ENCODE results near the gene SORCS2. TPM values are rescaled to one million over a fixed set of nuclear protein-coding genes. Genes with fewer than 3 reads are reported as not detected.

Gene SORCS2
- total and polyA plus RNA-seq, 2 donors (not counting 1 experiment from before 2014, with no cell fraction given): not detected

DNA sequence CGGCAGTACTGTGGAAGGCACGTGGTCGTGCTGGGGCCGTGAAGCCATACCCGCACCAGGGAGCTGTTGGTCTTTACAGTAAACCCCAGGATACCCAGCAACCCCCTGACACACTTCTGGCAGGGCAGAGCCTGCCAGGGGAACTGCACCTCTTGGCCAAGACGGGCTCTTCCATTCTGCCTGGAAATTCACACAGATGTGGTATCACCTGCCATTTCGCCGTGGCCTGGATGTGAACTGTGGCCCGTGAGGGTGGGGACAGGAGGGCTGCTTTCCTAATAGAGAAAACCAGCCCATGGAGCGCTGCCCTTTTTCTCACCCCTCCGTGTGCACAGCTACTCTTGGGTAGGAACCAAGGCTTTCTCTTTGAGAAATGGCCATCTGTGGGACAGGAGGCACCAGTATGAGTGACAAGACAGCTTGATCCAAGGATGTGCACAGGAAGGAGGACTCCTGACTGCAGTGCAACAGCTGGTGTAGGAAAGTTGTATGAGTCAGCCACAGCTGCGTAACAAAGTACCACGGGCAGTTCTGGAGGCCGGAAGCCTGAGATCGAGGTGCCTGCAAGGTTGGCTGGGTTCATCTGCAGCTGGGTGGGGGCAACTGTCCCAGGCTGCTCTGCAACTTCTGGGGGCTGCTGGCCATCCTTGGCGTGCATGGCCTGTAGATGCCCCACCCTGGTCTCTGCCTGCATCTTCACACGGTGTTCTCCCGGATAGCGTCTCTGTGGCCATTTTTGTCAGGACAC, 146.7 kb downstream of the SORCS2 start:
- no peaks in the 10 kb centered on the region for H3K79me2 ChIP-seq (ENCODE audit: control insufficient read depth, insufficient read depth, low read length)
- Mint-ChIP-seq H3K9me3 (ENCODE audit: insufficient read depth) (peaks cover 9% of the 10 kb centered on the region), H3K4me1 (no peaks in the 10 kb centered on the region), H3K4me3 (no peak overlapping the region), H3K27ac (no peak overlapping the region), H3K27me3 (no peaks in the 10 kb centered on the region)
- TF ChIP-seq EZH2 (IDR thresholded peaks at IDR 0.05; ENCODE audit: borderline replicate concordance, insufficient read depth, low read depth, low read length, poor library complexity, severe bottlenecking) (no peak), CTCF (IDR thresholded peaks at IDR 0.05) (no peak)
- H3K27me3 ChIP-seq (replicated peaks in 1 of 4; ENCODE audit: control extremely low read depth in 1 of 4, control insufficient read depth in 3 of 4, insufficient read depth in 4 of 4, low read length in 3 of 4): no peaks in the 10 kb centered on the region
- intact Hi-C loops (cut with micrococcal nuclease): no loop called here
- no peak overlapping the region for H3K4me2 ChIP-seq (replicated peaks; ENCODE audit: low read depth, low read length, poor library complexity, severe bottlenecking)
- H3K9me3 ChIP-seq (ENCODE audit: control extremely low read depth in 1 of 3, control insufficient read depth in 2 of 3, insufficient read depth in 1 of 3, low read length in 2 of 3): peaks cover 0 to 51% (median 0%) of the 10 kb centered on the region in 3 donors
- H4K20me1 ChIP-seq (ENCODE audit: control insufficient read depth, insufficient read depth, low read length, poor library complexity, severe bottlenecking): no peaks in the 10 kb centered on the region
- WGBS (ENCODE audit: insufficient coverage): 90% methylated on average over 18 of the region's 19 CpGs
- no peak overlapping the region for H3K9ac ChIP-seq (ENCODE audit: low read length)
- CTCF ChIA-PET: no interaction called here
- H3K27ac ChIP-seq (ENCODE audit: low read length in 2 of 2): no peak overlapping the region
- H3K4me1 ChIP-seq (ENCODE audit: control insufficient read depth in 2 of 2, insufficient read depth in 2 of 2, low read length in 2 of 2): no peaks in the 10 kb centered on the region
- H2AFZ ChIP-seq (ENCODE audit: insufficient read depth, low read depth, low read length, poor library complexity, severe bottlenecking): no peak overlapping the region
- ATAC-seq (ENCODE audit: low read depth) (no peak), DNase-seq (no peak)
- POLR2A ChIA-PET: no interaction called here
- no peak overlapping the region for H3K4me3 ChIP-seq (ENCODE audit: control extremely low read depth in 1 of 5, extremely low read depth in 1 of 5, insufficient read depth in 1 of 5, low read depth in 2 of 5, low read length in 4 of 5)
- no peaks in the 10 kb centered on the region for H3K36me3 ChIP-seq (replicated peaks in 1 of 2; ENCODE audit: control extremely low read depth in 1 of 2, control insufficient read depth in 1 of 2, extremely low read depth in 1 of 2, insufficient read depth in 2 of 2, low read length in 1 of 2)

DNA sequence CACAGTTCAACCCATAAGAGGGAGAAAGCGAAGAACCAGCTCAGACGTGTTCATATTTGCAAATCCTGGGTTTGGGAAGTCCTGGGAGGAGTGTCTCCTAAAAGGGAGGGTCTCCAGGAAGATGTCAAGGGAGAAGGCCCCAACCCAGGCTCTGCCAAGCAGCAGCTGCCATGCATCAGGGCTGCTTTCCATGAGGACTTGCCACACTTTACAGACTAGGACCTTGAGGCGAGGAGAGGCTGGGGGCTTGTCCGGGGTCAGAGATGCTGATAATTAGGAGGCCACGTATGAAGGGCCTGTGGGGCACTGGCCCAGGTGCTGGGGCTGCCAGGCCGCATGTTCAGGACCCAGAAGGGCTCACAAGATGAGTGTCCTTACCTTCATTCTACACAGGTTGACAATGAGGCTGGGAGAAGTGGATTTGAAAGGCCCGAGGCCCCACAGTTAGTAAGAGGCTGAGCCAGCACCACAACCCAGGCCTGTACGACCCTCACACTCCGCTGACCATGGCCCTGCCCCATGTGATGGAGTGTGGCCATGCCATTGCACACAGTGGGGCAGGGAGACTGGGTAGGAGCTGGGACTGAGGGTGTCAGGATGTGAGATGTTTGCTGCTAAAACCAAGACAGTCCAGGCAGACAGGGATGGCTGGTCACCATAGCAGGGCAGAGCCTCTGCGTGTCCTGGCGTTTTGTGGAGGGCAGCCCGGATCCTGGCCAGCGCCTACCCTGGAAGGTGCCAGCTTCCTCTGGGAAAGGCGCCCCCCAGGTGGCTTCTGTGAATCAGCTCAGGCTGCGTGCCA, 147.6 kb downstream of the SORCS2 start:
- no peaks in the 10 kb centered on the region for H3K27me3 ChIP-seq (replicated peaks in 1 of 4; ENCODE audit: control extremely low read depth in 1 of 4, control insufficient read depth in 3 of 4, insufficient read depth in 4 of 4, low read length in 3 of 4)
- H3K27ac ChIP-seq (ENCODE audit: low read length in 2 of 2): no peak overlapping the region
- H3K4me1 Mint-ChIP-seq: no peaks in the 10 kb centered on the region
- no peaks in the 10 kb centered on the region for H3K79me2 ChIP-seq (ENCODE audit: control insufficient read depth, insufficient read depth, low read length)
- H3K27me3 Mint-ChIP-seq: no peaks in the 10 kb centered on the region
- DNase-seq (no peak), ATAC-seq (ENCODE audit: low read depth) (no peak)
- no peak overlapping the region for H3K4me3 Mint-ChIP-seq
- H3K9me3 ChIP-seq (ENCODE audit: control extremely low read depth in 1 of 3, control insufficient read depth in 2 of 3, insufficient read depth in 1 of 3, low read length in 2 of 3): peaks cover 0 to 60% (median 0%) of the 10 kb centered on the region in 3 donors
- H2AFZ ChIP-seq (ENCODE audit: insufficient read depth, low read depth, low read length, poor library complexity, severe bottlenecking): no peak overlapping the region
- WGBS (ENCODE audit: insufficient coverage): 88% methylated on average over 15 of the region's 15 CpGs
- H3K4me2 ChIP-seq (replicated peaks; ENCODE audit: low read depth, low read length, poor library complexity, severe bottlenecking): no peak overlapping the region
- H3K4me3 ChIP-seq (ENCODE audit: control extremely low read depth in 1 of 5, extremely low read depth in 1 of 5, insufficient read depth in 1 of 5, low read depth in 2 of 5, low read length in 4 of 5): no peak overlapping the region
- no peak overlapping the region for H3K27ac Mint-ChIP-seq
- H3K36me3 ChIP-seq (replicated peaks in 1 of 2; ENCODE audit: control extremely low read depth in 1 of 2, control insufficient read depth in 1 of 2, extremely low read depth in 1 of 2, insufficient read depth in 2 of 2, low read length in 1 of 2): no peaks in the 10 kb centered on the region
- TF ChIP-seq EZH2 (IDR thresholded peaks at IDR 0.05; ENCODE audit: borderline replicate concordance, insufficient read depth, low read depth, low read length, poor library complexity, severe bottlenecking) (no peak), CTCF (IDR thresholded peaks at IDR 0.05) (no peak)
- no peak overlapping the region for H3K9ac ChIP-seq (ENCODE audit: low read length)
- POLR2A ChIA-PET: no interaction called here
- H3K4me1 ChIP-seq (ENCODE audit: control insufficient read depth in 2 of 2, insufficient read depth in 2 of 2, low read length in 2 of 2): no peaks in the 10 kb centered on the region
- CTCF ChIA-PET: no interaction called here
- intact Hi-C loops (cut with micrococcal nuclease): no loop called here
- no peaks in the 10 kb centered on the region for H4K20me1 ChIP-seq (ENCODE audit: control insufficient read depth, insufficient read depth, low read length, poor library complexity, severe bottlenecking)
- H3K9me3 Mint-ChIP-seq (ENCODE audit: insufficient read depth): peaks cover 9% of the 10 kb centered on the region
